NCI-H146 treated with DMSO at 0.1 percent for 48 hours (cell line): ENCODE data around the gene RAX.
"Not testable (repeated sequence)": the region's sequence is repeated elsewhere in the genome, so short reads cannot be mapped to it uniquely, and the experiment has no call there.

ENCODE experiments used
- DNase-seq: peaks from one replicate; lab custom pipeline; 2025; ENCODE audit not compliant: unreplicated experiment; lab: John Stamatoyannopoulos, UW

RAX gene

DNA sequence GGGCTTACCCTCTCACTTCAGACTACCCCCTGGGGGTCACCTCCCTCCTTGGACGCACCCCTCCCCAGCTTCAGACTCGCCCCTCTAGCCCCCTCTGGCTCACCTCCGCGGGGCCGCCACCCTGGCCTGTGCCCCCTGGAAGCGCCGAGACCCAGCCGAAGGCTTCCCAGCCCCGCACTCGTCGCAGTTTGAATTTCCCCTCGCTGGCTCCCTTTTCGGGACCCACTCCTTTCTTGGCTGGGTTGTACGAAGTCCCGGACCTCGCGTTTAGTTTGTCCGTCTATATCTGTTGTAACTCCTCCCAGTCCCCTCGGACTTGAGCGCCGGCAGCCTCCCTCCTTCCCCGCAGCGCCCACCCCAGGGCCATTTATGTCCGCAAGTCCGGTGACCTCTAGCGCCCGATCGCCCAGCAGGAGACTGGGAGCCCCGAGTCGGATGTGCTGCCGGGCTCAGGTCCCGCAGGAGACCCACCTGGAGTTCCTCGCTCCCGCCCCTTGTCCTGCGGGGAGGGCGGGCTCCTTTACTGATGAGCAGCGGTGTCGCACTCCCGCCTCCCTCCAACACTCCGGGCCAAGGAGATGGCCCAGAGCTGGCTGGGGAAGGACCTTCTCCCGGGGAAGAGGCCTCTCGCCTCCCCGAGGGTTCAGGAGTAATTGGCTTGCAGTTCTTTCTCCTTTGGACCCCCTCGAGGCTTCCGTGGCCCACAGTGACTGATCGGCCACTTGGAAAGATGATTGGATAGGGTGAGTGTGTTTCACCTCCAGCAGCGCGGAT lies 692 bp upstream of the RAX start:
- DNase-seq = no peak

- DNase-seq = no peak
Measured at GRCh38 chr18:59272221-59272888, 899 bp downstream of the RAX start.

DNA sequence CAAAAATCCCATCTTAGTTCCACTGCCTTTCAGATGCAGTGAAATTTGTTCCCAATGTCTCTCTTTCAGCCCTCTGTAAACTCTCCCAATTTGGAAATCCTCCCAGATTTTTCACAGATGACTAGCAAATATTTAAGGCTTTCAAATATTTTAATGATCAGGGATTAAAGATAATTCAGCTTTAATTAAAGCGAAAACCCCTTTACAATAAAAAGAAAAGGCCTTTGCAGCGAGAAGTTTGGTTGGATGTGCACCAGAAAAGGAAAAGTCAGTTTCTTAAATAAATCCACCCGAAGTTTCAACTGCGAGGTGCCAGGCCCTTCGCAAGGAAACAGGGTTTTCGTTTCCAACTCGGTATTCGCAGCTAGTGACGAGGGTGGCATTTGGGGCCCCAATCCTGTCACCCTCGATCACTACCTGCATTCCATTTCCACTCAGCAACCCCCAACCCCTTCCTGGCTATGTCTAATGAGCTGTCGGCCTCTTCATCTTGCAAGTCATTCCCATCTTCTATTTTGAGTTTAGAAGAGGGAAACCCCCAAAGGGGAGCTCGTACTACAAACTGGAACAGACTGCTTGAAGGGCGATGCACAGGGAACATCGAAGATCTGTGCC lies 1.5 kb downstream of the RAX start:
- DNase-seq = no peak

DNA sequence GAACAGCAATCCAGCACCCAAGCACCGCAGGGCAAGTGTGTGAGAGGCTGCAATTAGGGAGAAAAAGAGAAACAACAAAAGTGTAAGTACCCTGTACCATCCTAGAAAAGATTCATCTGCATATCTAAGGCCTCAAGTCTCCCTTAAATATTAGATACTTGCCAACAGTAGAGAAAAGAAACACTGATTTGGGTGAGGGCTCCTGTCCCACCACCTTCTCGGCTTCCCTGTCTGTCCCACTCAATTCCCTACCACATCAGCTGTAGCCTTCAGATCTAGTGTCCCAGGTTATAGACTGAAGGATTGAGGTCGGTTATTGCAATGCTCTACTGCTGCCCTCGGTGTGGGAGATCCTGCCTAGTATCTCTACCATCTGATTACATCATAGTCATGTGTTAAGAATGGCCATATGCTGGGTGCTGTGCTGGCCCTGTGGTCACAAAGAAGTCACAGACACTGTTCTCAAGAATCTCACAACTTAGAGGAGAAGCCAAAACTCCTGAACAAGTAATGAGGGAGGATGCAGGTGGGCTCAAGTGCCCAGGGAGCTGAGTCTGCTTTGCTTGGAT lies 2.5 kb downstream of the RAX start:
- DNase-seq = no peak

DNA sequence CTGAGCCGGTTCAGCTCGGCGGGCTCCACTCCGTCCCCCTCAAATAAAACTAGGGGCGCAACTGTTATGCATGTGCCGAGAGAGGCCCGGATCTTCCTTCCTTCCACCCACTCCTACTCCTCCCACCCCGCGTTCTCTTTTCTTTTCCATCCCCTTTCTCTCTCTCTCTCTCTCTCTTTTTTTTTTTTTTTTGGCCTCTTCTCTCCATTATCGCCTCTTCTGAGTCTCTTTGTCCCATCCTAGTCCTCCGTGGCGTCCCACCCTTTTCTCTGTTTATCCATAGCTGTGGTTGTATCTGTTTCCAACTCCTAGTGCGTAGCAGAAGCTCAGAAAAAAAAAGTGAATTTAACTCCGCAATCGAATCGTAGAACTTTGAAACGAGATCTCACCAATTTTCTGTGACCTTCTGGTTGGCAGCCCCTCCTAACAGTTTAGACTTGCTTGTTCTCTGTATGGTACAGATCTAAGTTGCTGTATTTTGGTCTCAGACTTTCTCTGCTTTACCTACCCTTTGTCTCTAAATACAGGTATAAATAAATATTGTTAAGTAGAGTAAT lies 3.6 kb downstream of the RAX start:
- no peak for DNase-seq

GRCh38 chr18:59268721-59269562 lies 4.3 kb downstream of the RAX start:
- peak; percentile 76 for DNase-seq

- no peak for DNase-seq
Measured at GRCh38 chr18:59268127-59268720, 5.0 kb downstream of the RAX start.

DNA sequence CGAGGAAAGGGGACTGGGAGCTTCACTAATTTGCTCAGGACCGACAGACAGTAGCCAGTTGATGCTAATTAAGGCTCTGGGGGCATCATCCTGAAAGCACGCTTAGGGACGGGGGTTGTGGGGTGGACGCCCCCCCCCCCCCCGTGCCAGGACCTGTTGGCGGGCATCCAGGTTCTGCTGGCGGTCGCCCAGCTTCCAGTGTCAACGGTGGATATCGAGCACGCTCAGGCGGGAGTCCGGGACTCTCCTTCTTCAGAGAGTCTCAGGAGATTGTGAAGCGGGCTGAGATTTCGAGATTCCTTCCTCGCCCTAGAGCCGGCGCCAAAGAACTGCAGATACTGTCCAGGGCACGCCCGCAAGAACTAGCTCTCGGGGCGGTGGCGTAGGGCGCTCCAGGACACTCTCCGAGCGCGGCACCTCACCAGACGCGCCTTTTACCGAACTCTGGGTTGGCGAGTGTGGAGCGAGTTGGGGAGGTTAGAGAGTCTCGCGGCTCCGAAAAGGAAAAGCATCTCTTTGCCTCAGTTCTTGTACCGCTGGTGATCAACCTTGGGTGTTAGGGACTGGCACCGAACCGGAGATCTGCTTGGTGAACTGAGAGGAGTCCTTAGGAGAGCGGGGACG lies 5.6 kb downstream of the RAX start:
- no peak for DNase-seq

- no peak for DNase-seq
Measured at GRCh38 chr18:59266886-59267502, 6.3 kb downstream of the RAX start.

DNA sequence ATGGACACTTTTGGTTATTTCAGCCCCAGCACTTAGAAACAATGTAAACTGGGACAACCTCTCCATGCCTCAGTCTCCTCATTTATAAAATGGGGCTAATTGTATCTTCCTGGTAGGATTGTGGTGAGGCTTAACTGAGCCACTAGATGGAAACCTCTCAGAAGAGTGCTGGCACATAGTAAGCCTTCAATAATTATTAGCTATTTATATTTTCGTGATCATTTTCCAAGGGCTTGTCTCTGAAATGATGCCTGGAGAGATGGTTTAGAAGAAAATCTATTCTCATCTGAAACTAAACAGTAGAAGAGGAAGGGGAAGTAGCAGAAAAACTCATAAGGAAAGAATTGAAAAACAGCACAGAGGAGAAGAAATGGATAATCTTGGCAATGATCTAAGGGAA lies 6.8 kb downstream of the RAX start:
- DNase-seq = no peak

GRCh38 chr18:59265974-59266369 lies 7.3 kb downstream of the RAX start:
- no peak for DNase-seq

DNA sequence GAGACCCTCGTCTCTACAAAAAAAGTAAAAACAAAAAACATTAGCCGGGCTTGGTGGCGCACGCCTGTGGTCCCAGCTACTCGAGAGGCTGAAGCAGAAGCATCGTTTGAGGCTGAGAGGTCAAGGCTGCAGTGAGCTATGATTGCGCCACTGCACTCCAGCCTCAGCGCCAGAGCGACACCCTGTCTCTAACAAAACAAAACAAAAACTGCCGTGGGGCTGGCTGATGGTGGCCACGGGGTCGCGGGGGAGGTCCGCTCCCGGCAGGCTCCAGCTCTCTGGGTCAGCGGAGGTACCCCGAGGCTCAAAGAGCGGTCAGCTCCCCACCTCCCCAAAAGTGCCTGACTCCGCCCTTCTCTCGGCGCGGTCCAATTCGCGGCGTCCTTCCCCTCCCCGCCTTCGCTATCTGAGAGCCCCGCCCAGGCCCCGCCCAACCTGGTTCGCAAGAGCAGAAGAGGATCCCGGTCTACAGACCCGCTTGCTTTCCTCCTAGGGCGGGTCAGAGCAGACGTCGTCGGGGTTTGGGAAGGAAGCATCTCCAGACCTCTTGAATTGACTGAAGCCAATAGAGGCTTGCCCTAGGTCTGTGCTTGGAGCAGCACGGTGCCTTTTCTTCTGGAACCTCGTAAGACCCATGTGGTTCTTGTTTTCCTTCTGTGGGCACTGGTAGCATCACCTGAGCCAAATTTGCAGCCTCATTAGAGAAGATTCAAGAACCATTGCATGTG lies 7.8 kb downstream of the RAX start:
- DNase-seq = peak; percentile 56

GRCh38 chr18:59264651-59265245 lies 8.5 kb downstream of the RAX start:
- no peak for DNase-seq

DNA sequence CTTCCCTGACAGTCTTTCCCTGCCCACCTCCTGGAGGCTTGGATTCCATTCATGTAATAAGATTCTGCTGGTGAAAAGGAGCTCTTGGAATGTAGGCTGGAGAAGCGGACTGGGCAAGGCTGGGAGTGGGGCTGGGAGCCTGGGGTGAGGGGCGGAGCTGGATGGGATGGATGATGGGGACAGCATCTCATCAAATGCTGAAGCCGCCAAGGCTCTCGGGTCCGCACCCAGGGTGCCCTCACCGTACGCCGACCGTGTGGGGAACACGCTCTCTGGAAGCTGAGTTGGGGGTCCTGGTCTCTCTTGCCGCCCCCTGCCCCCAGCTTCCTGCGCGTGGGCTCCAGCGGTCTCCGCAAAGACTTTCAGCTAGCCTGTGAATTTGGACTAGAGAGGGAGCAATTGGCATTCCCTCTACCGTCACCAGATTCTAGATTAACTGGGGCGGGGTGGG lies 9.1 kb downstream of the RAX start:
- DNase-seq = no peak

DNA sequence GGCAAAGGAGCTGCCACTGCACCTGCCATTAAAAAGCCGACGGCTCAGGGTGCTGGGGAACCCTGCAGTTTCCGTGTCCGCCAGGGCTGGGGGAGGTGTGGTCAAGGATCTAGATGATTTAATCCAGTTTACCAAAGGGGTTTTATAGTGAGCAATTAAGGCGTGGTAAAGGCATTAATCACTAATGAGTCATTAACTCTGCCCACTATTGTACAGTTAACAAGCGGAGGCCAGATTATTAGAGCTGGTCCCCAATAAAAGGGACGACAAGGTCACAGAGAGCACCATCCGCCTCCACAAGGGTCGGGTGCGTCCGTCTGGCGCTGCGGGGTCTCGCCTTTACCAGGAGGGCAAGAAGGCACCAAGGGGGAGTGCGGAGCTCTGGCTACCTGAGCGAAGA lies 9.6 kb downstream of the RAX start:
- no peak for DNase-seq

DNA sequence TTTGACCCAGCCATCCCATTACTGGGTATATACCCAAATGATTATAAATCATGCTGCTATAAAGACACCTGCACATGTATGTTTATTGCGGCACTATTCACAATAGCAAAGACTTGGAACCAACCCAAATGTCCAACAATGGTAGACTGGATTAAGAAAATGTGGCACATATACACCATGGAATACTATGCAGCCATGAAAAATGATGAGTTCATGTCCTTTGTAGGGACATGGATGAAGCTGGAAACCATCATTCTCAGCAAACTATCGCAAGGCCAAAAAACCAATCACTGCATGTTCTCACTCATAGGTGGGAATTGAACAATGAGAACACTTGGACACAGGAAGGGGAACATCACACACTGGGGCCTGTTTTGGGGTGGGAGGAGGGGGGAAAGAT lies 11.0 kb downstream of the RAX start:
- DNase-seq = not testable (repeated sequence)

DNA sequence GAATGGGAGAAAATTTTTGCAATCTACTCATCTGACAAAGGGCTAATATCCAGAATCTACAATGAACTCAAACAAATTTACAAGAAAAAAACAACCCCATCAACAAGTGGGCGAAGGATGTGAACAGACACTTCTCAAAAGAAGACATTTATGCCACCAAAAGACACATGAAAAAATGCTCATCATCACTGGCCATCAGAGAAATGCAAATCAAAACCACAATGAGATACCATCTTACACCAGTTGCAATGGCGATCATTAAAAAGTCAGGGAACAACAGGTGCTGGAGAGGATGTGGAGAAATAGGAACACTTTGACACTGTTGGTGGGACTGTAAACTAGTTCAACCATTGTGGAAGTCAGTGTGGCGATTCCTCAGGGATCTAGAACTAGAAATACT lies 11.4 kb downstream of the RAX start:
- DNase-seq = not testable (repeated sequence)

DNA sequence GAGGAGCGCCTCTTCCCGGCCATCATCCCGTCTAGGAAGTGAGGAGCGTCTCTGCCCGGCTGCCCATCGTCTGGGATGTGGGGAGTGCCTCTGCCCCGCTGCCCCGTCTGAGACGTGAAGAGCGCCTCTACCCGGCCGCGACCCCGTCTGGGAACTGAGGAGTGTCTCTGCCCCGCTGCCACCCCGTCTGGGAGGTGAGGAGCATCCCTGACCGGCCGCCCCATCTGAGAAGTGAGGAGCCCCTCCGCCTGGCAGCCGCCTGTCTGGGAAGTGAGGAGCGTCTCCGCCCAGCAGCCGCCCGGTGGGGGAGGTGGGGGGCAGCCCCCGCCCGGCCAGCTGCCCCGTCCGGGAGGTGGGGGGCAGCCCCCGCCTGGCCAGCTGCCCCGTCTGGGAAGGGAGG lies 17.8 kb downstream of the RAX start:
- not testable (repeated sequence) for DNase-seq
